Measurements from ENCODE around the gene RANBP6.

- TF ChIP-seq CTCF (tag by site-specific recombination; IDR thresholded peaks at IDR 0.05) = no peak
- no peak for TF ChIP-seq ZBTB11 (tag by site-specific recombination; conservative IDR thresholded peaks at IDR 0.05; ENCODE audit: low read depth)
- TF ChIP-seq ZNF18 (tag by site-specific recombination; IDR thresholded peaks at IDR 0.05) = no peak
- no peak for TF ChIP-seq TCF7L2 (IDR thresholded peaks at IDR 0.05; ENCODE audit: borderline replicate concordance, low read depth, low read length)
- no peak for TF ChIP-seq ZNF596 (tag by site-specific recombination; IDR thresholded peaks at IDR 0.05)
- no peak for TF ChIP-seq ZNF175 (tag by site-specific recombination; IDR thresholded peaks at IDR 0.05)
Observed at GRCh38 chr9:6029604-6030274, 14.3 kb upstream of the RANBP6 start.
